GM19035 (cell line): Measurements from ENCODE around the gene PDK2.

Source experiments
- ATAC-seq: cut with Tn5 transposase; IDR thresholded peaks from one replicate; pipeline ENCODE4 v1.9.1; 2021; ENCODE audit not compliant: unreplicated experiment

Gene PDK2

DNA sequence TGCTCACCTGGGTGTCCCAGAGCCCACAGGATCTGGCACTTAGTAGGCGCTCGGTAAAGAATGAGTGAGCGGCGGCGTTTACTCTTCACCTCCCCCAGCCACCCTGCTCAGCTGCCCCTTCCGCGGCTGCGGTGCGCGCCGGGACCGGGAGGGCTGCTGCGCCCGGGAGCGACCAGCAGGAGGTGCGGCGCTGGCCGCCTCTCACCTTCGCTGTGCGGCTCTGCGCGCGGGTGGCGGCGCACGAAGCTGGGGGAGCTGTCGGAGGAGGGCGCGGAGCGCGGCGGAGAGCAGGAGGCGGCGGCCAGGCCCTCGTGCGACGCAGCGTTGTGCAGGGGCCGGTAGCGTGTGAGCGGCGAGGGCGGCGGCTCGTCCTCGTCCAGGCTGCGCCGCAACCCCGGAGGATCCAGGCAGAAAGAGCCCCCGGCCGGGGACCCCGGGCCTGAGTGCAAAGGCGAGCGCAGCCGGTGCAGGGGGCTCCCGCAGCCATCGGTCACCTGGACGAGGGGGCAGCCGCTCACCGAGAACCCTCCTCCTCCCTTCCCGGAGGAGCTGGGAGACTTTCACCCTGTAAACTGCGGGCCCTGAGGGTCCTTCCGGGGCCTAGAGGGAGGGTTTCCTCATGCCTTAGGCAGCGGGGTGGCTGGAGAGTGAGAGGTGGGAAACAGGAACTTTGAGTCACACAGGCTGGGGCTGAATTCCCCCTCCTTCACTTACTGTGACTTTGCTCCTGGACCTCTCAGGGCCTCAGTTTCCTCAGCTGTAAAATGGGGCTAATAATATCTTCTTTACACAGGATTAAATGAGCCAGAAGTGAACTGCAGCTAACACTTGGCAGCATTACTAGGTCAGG lies 22.3 kb downstream of the PDK2 start:
- ATAC-seq, result peak; percentile 60

GRCh38 chr17:50118076-50118827 lies 23.1 kb downstream of the PDK2 start:
- no peak for ATAC-seq

GRCh38 chr17:50118828-50119218 lies 23.7 kb downstream of the PDK2 start:
- ATAC-seq, result no peak

- no peak for ATAC-seq
These were observed 25.5 kb downstream of the PDK2 start for GRCh38 chr17:50120475-50121253.

DNA sequence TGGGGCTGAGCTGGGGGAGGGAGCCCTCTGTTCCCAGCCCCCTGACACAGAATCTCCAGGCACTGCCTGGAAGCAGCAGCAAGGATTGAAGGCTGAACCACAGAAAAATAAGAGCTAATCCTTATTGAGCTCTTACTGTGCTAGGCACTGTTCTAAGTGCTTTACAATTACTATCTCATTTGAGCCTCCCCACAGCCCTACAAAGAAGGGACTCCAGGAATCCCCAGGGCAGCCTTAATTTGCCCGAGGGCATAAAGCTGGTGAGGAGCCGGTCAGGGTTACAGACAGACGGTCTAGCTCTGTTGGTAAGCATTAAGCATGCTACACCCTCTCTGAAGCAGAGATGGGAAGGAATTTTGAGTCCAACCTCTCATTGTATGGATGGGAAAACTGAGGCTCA lies 27.8 kb downstream of the PDK2 start:
- no peak for ATAC-seq

- ATAC-seq, result no peak
These were observed 28.6 kb downstream of the PDK2 start for GRCh38 chr17:50123649-50124349.

DNA sequence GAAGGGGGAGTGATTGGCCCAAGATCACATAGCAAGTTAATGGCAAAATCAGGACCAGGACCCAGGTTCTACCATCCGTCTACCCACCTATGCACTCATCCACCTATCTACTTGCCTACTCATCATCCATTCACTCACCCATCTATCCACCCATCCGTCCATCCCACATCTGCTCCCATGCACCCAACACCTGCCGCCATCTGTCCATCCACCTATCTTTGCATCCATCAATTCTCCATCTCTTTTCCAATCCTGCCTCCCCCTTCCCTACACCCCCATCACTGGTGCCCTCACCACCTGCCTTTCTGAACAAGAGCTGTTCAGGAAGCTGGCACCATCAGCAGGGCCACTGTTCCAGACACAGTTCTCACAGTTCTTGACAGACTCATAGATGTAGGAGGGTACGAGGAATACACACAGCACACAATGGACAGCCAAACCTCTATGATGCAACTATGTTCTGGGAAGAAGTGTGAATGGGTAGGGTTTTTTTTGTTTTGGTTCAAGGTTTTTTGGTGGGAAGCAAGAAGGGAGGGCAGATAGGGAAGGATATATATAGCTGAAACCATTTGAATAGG lies 30.4 kb downstream of the PDK2 start:
- no peak for ATAC-seq

DNA sequence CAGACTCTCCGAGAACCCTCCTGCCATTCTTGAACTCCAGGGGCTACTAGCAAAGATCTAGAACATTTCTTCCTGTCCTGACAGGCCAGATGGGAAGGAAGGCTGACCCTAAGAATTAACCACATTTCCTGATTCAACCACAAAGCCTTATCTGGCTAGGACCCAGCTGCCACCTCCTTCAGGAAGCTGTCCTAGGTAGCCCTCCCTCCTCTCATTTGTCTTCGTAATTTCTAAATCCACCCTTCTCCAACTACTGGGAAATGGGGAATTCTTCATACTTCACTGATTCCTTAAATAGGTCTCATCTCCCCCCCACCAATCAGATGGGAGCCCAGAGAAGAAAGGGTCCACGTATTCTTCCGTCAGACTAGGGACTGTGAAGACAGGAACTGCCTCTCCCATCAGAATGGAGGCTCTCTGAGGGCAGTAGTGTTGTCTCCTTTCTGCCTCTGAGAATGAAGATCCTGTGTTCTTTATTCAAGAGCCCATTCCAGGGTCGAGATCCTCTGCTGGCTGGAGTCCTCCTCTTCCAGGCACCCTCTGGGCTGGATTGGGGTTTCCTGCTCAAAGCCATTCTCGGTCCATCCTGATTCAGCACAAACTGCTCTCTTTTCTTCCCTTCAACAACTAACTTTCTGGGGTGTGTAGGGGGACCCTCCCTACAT lies 32.7 kb downstream of the PDK2 start:
- ATAC-seq, result no peak

DNA sequence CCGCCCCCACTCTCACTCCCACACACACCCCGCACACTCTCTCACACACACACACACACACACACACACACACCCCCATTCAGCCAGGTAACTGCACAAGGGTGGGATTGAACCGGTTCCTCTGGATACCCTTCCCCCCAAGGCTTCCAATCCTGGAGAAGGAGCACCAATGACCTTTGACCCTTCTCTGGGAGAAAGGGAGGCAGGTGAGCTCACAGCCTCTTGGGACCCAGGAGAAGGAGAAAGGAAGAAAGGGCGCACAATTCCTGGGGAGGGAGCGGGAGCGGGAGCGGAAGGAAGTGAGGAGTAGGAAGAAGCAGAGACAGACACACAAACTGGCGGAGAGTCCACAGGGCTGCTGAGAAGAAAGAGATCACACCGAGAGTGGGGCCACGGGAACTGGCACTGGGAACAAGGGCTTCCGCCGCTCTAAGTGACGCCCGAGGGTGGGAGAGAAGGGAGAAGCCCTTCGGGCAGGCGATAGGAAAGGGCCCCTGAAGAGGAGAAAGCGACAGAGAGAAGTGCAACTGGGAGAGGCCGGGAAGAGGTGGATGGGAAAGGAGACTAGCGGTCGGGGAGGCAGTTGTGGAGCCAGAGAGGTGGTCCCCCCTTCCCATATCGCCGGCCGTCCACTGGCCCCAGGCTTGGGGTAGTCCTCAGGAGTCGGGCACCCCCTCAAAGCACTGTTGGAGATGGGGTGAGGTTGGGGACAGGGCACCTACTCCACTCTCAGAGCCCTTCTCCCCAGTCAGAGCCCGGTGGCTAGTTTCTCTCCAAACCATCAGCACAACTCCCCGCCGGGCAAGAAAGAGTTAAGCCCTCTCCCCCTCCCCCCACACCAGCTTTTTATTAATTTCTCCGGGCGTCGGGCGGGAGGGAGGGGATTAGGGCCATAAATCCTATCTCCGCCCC lies 33.5 kb downstream of the PDK2 start:
- ATAC-seq, result no peak

DNA sequence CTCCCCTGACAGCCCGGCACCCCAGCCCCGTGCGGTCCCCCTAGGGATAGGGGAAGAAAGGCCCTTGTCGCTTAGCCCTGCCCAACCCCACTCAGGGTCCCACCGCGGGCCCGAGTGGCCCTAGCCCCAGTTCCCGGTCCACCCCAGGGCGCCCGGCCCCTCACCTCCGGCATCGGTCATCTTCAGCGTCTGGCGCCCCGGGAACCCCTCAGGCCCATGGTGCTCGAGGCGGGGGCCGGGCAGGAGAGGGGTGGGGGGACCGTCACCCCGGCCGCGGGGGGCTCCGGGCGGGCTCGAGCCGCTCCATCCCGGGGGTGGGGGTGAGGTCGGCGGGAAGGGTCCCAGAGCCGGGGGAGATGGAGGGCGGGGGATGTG lies 34.2 kb downstream of the PDK2 start:
- no peak for ATAC-seq

DNA sequence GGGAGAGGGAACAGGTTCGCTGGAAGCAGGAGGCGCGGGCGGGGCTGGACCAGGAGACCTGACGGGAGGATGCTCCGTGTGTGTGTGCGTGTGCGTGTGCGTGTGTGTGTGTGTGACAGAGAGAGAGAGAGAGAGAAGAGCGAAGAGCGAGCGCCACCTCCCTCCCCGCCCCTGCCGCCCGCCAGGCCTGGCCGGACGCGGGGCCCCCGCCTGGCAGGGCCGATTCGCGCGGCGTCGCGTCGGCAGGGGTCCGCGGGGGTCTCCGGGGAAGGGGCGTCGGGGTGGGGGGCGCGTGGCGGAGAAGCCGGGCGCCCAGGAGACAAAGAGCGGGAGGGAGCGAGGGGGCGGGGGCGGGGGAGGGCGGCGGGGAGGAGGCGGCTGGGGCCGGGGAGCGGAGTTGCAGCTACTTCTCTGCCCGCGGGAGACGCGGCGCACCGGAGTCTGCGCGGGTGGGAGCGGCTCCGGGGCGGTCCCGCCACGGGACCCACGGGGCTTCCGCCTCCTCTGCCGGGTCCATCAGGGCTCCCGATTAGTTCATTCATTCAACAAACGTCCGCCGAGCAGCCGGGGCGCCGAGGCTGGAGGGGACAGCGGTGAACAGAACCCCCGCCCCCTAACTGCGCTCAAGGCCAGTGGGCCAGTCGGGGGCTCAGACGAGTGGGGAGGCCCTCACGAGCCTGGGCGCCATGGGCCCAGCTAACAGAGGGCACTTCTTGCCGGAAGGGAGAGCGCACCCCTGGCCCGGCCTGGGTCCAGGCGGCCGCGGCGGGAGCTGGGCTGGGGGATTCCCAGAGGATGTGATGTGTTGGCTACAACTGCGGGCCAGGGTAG lies 34.8 kb downstream of the PDK2 start, which contains the start of gene SAMD14:
TSS of gene SAMD14 (minus strand) at position 433 of the 831 bp plus-strand sequence. CDS start 5,201 bp downstream, outside the sequence.
- ATAC-seq, result no peak

DNA sequence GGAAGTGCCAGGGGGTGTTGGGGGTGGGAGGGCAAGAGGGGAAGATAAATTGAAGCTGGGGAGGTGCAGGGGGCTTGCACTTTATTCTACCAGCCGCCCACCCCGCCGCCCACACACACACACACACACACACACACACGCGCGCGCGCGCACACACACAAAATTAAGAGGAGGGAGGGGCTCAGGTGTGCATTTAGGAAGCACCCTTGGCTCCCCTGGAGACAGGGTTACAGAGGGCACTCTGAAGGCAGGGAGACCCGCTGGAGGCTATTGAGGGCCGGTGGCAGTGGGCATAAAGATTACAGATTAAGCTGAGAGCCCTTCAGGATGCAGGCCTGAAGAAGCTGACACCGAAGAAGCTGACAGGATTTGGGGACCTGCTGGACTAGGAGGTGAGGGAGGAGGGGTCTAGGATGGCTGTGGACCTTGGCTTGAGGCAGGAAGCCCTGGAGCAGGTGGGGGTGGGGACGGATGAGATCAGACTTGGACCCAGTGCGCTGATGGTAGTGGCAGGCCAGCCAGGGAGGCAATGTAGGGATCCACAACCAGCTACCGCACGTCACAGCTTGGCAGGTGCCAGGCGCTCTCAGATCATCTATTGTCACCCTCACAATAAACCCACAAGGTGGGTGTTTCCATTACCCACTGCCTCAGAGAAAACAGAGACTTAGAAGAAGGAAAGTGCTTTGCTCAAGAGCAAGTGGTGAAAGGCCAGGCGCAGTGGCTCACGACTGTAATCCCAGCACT lies 35.6 kb downstream of the PDK2 start:
- no peak for ATAC-seq

DNA sequence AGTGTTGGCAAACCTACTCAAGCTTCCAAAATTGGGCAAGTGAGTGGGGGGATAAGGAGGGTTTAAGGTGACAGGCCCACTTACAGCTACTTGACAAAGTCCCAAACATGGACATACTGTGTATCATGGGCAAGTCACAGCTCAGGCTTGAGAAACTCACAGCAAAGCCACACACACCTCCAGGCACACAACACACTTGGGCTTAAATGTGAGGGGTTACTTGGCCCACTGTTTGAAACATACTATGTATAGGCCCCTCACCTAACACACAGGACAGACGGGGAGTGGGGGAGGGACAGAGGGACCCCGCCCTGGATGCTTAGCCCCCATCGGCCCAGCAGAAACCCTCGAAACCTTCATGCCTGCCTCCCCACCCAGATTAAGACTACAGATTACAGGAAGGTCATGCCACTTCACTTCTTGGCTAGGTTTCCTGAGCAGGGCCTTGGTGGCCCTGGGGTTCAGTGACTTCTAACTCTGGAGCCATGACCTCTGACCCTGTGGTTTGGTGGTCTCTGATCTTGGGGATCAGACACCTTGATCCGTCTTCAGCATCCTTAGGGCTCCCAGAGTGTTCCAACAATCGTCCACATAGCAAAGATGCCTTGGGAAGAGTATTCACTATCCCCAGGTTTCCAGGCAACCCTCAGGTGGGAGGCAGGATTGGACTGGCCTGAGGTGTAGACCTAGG lies 37.1 kb downstream of the PDK2 start:
- ATAC-seq, result no peak

GRCh38 chr17:50133028-50133768 lies 38.0 kb downstream of the PDK2 start:
- ATAC-seq, result no peak

DNA sequence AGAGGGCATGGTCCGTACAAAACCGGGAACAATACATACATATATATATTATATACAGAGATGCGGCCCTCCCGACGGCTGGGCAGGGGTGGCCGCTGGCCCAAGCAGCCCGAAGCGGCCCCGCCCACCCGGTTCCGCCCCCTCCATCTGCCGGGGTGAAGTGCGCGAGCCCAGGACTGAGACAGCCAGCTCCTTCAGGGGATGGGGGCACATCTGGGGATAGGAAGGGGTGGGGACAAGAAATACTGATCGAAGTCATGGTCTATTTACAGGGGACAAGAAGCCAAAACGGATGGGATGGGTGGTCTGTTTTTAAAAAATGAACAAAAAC lies 38.6 kb downstream of the PDK2 start:
- no peak for ATAC-seq
